ENCODE results near the gene PIP4P1. TPM values are rescaled to one million over a fixed set of nuclear protein-coding genes. Genes with fewer than 3 reads are reported as not detected.

The PIP4P1 gene
- total and polyA plus RNA-seq, 2 of the 8 experiments (the other 6 are each of a cell fraction or from before 2014, with no cell fraction given): 29.5 to 60.0 TPM

DNA sequence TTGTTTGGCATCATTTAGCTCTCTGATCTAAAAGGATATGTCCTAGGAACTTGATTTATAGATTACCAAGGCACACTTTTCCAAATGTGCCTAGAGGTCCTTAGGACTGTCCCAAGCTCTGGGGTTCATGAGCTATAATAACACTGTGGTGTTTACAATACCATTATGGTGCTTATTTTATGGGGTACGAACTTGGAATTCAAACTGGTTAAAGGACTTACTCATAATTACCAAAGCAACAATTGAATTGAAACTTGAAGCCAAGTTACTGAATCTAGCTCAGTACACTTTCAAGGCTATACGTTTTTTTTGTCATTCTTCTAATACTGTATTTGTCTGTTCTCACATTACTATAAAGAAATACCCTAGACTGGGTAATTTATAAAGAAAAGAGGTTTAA lies 38.3 kb downstream of the PIP4P1 start:
- DNase-seq (ENCODE audit: low read depth in 1 of 2, low spot score in 2 of 2) (no peak), FAIRE-seq (no peak)
- H3K23me2 ChIP-seq (ENCODE audit: low read depth, low read length): peaks cover 2% of the 10 kb centered on the region; the same call in 1 of the 2 replicates
- H3K27me3 ChIP-seq (replicated peaks in 1 of 4; ENCODE audit: control insufficient read depth in 3 of 4, extremely low read depth in 1 of 4, insufficient read depth in 3 of 4, low read length in 3 of 4): no peaks in the 10 kb centered on the region
- no peaks in the 10 kb centered on the region for H3K36me3 ChIP-seq (ENCODE audit: control insufficient read depth in 2 of 4, insufficient read depth in 4 of 4, low read length in 3 of 4)
- no peaks in the 10 kb centered on the region for H3K79me1 ChIP-seq (ENCODE audit: low read depth, low read length)
- H2AK5ac ChIP-seq (ENCODE audit: low read depth, low read length): no peak overlapping the region
- WGBS, 2 experiments (ENCODE audit: extremely low coverage in 1 of 2, insufficient coverage in 1 of 2, insufficient read length in 1 of 2, insufficient replicate concordance in 2 of 2, low coverage in 1 of 2, low lambda C conversion rate in 2 of 2, missing lambda C conversion rate in 1 of 2): 78% methylated on average over 2 of the region's 2 CpGs; no CpG with 5 or more reads in 1 of the 2 experiments
- no peak overlapping the region for H3K14ac ChIP-seq (ENCODE audit: insufficient read length)
- CTCF ChIA-PET (ENCODE audit: partially characterized antibody): no interaction called here
- H3K9me3 ChIP-seq (ENCODE audit: insufficient read depth in 2 of 2, low read depth in 1 of 2, low read length in 1 of 2): no peaks in the 10 kb centered on the region
- H3K23ac ChIP-seq (ENCODE audit: insufficient read length): no peak overlapping the region
- H3K18ac ChIP-seq (ENCODE audit: extremely low read depth, low read length): no peak overlapping the region
- H2BK15ac ChIP-seq (ENCODE audit: low read length): no peak overlapping the region
- H4K20me1 ChIP-seq (replicated peaks in 1 of 2; ENCODE audit: control insufficient read depth in 1 of 2, insufficient read depth in 2 of 2, low read length in 2 of 2): no peaks in the 10 kb centered on the region
- no peak overlapping the region for H2BK12ac ChIP-seq (ENCODE audit: low read depth, low read length)
- H3K4me2 ChIP-seq (ENCODE audit: insufficient read depth in 1 of 2, low read depth in 2 of 2, low read length in 2 of 2): no peak overlapping the region
- H2BK120ac ChIP-seq (replicated peaks; ENCODE audit: low read depth, low read length): no peak overlapping the region
- no peak overlapping the region for H2BK20ac ChIP-seq (ENCODE audit: low read length)
- no peak overlapping the region for H4K91ac ChIP-seq (replicated peaks; ENCODE audit: insufficient read length, low read length)
- no peak overlapping the region for H3K27ac ChIP-seq (ENCODE audit: low read depth, low read length)
- H2AFZ ChIP-seq (ENCODE audit: low read length): no peak overlapping the region
- peaks cover 0 to 5% (median 2%) of the 10 kb centered on the region in 4 experiments; a peak in 3 of 7 replicates for H3K4me1 ChIP-seq (replicated peaks in 1 of 4; ENCODE audit: control insufficient read depth in 3 of 4, insufficient read depth in 4 of 4, low read length in 3 of 4)
- H4K5ac ChIP-seq (ENCODE audit: insufficient read length, low read depth, low read length): no peak overlapping the region
- no peak overlapping the region for H2BK5ac ChIP-seq (ENCODE audit: low read depth, low read length)
- H3K56ac ChIP-seq (replicated peaks; ENCODE audit: insufficient read length, low read depth, low read length): no peak overlapping the region
- H3K9ac ChIP-seq (replicated peaks in 1 of 4; ENCODE audit: extremely low read depth in 1 of 4, low read depth in 3 of 4, low read length in 3 of 4): no peak overlapping the region
- POLR2A ChIA-PET (ENCODE audit: partially characterized antibody): interaction anchor here (0.9 to 2.6 kb wide), 6 partner anchors 10 to 80 kb away, joined by 3 to 12 read pairs (median 6); partner anchors contain the start of genes APEX1, KLHL33, OSGEP and PARP2
- no peaks in the 10 kb centered on the region for H3K79me2 ChIP-seq (ENCODE audit: control insufficient read depth in 1 of 2, insufficient read depth in 2 of 2, low read length in 2 of 2)
- no peak overlapping the region for H4K8ac ChIP-seq (ENCODE audit: extremely low read depth, insufficient read depth, low read length)
- H3K4ac ChIP-seq (replicated peaks; ENCODE audit: insufficient read length, low read depth, low read length): no peak overlapping the region
- no peak overlapping the region for H3K4me3 ChIP-seq (ENCODE audit: extremely low read depth in 1 of 4, insufficient read depth in 2 of 4, low read depth in 3 of 4, low read length in 4 of 4)
- no peak for TF ChIP-seq FOSL1 (IDR thresholded peaks at IDR 0.05; ENCODE audit: insufficient read depth, low read depth, low read length)
- no peak for TF ChIP-seq YY1 (IDR thresholded peaks at IDR 0.05; ENCODE audit: low read depth, low read length)
- TF ChIP-seq KDM1A (IDR thresholded peaks at IDR 0.05; ENCODE audit: borderline replicate concordance, low read length): no peak
- no peak for TF ChIP-seq CBX8 (IDR thresholded peaks at IDR 0.05; ENCODE audit: borderline replicate concordance, low read depth, low read length)
- no peak for TF ChIP-seq GABPA (IDR thresholded peaks at IDR 0.05; ENCODE audit: borderline replicate concordance, insufficient read depth, low read length)
- TF ChIP-seq CTBP2 (IDR thresholded peaks at IDR 0.05; ENCODE audit: borderline replicate concordance, insufficient read depth, insufficient read length, low read length): no peak
- TF ChIP-seq SIN3A (conservative IDR thresholded peaks at IDR 0.05 in 1 of 2, IDR thresholded peaks at IDR 0.05 in 1 of 2; ENCODE audit: low read depth in 1 of 2, low read length in 2 of 2): no peak
- TF ChIP-seq BACH1 (IDR thresholded peaks at IDR 0.05; ENCODE audit: low read length): no peak
- no peak for TF ChIP-seq MAFK (IDR thresholded peaks at IDR 0.05; ENCODE audit: low read depth, low read length)
- no peak for TF ChIP-seq RXRA (IDR thresholded peaks at IDR 0.05; ENCODE audit: insufficient read depth, low read depth, low read length)
- TF ChIP-seq RFX5 (IDR thresholded peaks at IDR 0.05; ENCODE audit: borderline replicate concordance, low read depth, low read length): no peak
- no peak for TF ChIP-seq RAD21 (IDR thresholded peaks at IDR 0.05 in 1 of 2, conservative IDR thresholded peaks at IDR 0.05 in 1 of 2; ENCODE audit: low read depth in 2 of 2, low read length in 2 of 2)
